Naive thymus-derived CD8-positive, alpha-beta T cell (primary cell): Measurements from ENCODE around the gene LCK. TPM values are rescaled to one million over a fixed set of nuclear protein-coding genes. Genes with fewer than 3 reads are reported as not detected.

Experiments
- ATAC-seq, 2 donors: fragments of 150-1000 bp; cut with Tn5 transposase in 1 of 2; sonication (Bioruptor Pico), chemical (Tn5 transposase) in 1 of 2; 1 replicate in 1 of 2; 2 replicates in 1 of 2; pipeline ENCODE4 v1.10.0; 2021; ENCODE audit warnings: mild to moderate bottlenecking in 2 of 2, moderate library complexity in 2 of 2
- POLR2A ChIA-PET: fragments of 350-600 bp; sonication (Branson Sonifier 250); formaldehyde crosslinking; loops from one replicate; lab custom pipeline; 2021; ENCODE audit warnings: antibody characterized with exemption; lab: Charles Lee
- DNase-seq, 10 donors: peaks; one replicate each; pipeline versions ENCODE4 v3.0.0 to v3.0.0-alpha.2; 2020 to 2022
- H3K27ac Mint-ChIP-seq, 10 donors: one replicate each; pipeline ENCODE4 v1.8.0; 2020 to 2022; ENCODE audit warnings: mild to moderate bottlenecking in 10 of 10, mixed read lengths in 10 of 10, moderate library complexity in 4 of 10, inconsistent platforms in 1 of 10
- H3K27me3 Mint-ChIP-seq, 5 donors: one replicate each; pipeline ENCODE4 v1.8.0; 2021 to 2022; ENCODE audit warnings: mixed read lengths in 5 of 5
- H3K36me3 Mint-ChIP-seq, 3 donors: one replicate each; pipeline ENCODE4 v1.8.0; 2020 to 2022; ENCODE audit warnings: mixed read lengths in 3 of 3, mild to moderate bottlenecking in 2 of 3, inconsistent platforms in 1 of 3
- H3K4me1 Mint-ChIP-seq, 4 donors: one replicate each; pipeline ENCODE4 v1.8.0; 2021 to 2022; ENCODE audit warnings: mixed read lengths in 4 of 4
- H3K4me3 Mint-ChIP-seq, 10 donors: one replicate each; pipeline ENCODE4 v1.8.0; 2020 to 2022; ENCODE audit warnings: mild to moderate bottlenecking in 10 of 10, mixed read lengths in 10 of 10, moderate library complexity in 6 of 10, inconsistent platforms in 1 of 10
- H3K9me3 Mint-ChIP-seq, 9 donors: one replicate each; pipeline ENCODE4 v1.8.0; 2020 to 2022; ENCODE audit warnings: mixed read lengths in 9 of 9, mild to moderate bottlenecking in 3 of 9, inconsistent platforms in 1 of 9, moderate library complexity in 1 of 9
- polyA plus RNA-seq, 3 donors: library from polyadenylated mRNA; unstranded; fragments of 300-500 nt; fragmentation: Illumina TruSeq; gene quantifications; one replicate each; pipeline ENCODE4 v1.2.3, GENCODE V29; 2021
- total RNA-seq, 8 experiments: library from RNA in 2 of 8; stranded (reverse) in 2 of 8; gene quantifications; one replicate each; pipeline ENCODE4 v1.2.3 and lab custom pipeline; 2021 to 2026

The LCK gene
- total and polyA plus RNA-seq, 5 experiments from 2014 or later: 509 to 1,069 (median 876) TPM

DNA sequence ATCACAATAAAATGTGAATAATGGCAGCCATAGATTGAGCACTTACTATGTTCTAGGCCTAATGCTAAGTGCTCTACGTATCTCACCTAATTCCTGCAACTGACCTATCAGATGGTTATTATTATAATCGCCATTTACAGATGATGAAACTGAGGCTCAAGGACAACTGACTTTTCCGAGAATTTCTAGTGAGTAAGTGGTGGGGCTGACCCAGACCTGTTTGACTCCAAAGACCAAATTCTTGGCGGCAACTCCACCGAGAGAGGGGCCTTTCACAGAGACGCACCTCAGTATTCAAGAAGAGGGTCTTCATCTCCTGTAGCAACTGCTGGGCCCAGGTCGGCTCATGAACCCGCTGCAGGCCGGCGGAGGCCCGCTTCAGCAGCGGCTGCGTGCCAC is 29.5 kb upstream of the LCK start:
- Mint-ChIP-seq H3K4me3 (peak overlapping the region; percentile 90 to 99 (median 96)), H3K27me3 (no peaks in the 10 kb centered on the region), H3K4me1 (peaks cover 14 to 53% (median 41%) of the 10 kb centered on the region in 4 donors), H3K36me3 (peaks cover 0 to 44% (median 0%) of the 10 kb centered on the region in 3 donors), H3K9me3 (no peaks in the 10 kb centered on the region), H3K27ac (peak overlapping the region; percentile 95 to 100 (median 99))
- ATAC-seq (no peak), DNase-seq (no peak)
- POLR2A ChIA-PET: interaction anchor here (0.9 to 50.5 kb wide), 6 partner anchors 16 to 115 kb away, joined by 3 to 2080 read pairs (median 6); partner anchors contain the start of genes FAM167B, HDAC1, IQCC and LCK

DNA sequence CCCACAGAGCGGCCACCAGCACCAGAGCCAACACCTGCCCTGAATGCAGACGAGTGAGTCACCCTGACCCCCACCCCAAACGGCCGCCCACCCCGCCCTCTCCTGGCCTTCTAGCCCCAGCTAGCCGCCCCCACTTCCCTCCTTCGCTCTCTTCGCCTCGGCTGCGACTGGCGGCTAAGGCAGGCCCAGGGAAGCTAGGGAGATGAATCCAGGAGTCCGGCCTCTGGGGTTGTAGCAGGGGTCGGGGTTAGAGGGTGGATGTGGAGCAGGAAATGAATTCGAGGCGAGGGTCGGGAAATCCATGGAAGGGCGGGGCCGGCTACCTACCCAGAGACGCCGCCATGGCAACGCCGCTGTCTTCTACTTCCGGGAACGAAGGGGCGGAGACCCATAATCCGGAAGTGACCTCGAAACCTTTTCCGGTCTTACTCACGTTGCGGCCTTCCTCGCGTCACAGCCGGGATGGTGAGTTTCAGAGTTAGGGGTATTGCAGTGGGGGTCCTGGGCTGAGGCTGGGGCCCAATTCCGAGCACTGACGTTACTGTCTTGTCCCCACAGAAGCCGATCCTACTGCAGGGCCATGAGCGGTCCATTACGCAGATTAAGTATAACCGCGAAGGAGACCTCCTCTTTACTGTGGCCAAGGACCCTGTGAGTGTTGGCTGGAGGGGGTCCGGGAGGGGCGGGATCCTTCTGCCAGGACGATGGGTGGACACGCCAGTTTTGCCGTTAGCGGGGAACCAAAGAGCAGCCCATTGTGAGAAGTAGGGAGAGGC is 28.9 kb upstream of the LCK start, which contains the start of the genes EIF3I and TMEM234:
TSS of gene EIF3I (plus strand) at position 428 of the 776 bp plus-strand sequence. CDS start at position 463, 35 bp downstream.
TSS of gene TMEM234 (minus strand) at position 374 of the 776 bp plus-strand sequence. CDS start at position 343, 31 bp downstream.
- POLR2A ChIA-PET: interaction anchor here (0.5 to 50.5 kb wide), 7 partner anchors 16 to 564 kb away, joined by 3 to 2080 read pairs (median 7); partner anchors contain the start of genes FAM167B, HDAC1, IQCC and LCK
- peaks cover 0 to 44% (median 0%) of the 10 kb centered on the region in 3 donors for H3K36me3 Mint-ChIP-seq
- peak within 1 kb of the TSS; percentile 95 to 100 (median 99) for H3K27ac Mint-ChIP-seq
- H3K9me3 Mint-ChIP-seq: no peaks in the 10 kb centered on the region
- H3K4me1 Mint-ChIP-seq: peaks cover 14 to 53% (median 41%) of the 10 kb centered on the region in 4 donors
- DNase-seq: peak; percentile 75 to 95 (median 90)
- no peaks in the 10 kb centered on the region for H3K27me3 Mint-ChIP-seq
- ATAC-seq: peak; percentile 89 to 95
- H3K4me3 Mint-ChIP-seq: peak within 1 kb of the TSS; percentile 90 to 99 (median 96)

DNA sequence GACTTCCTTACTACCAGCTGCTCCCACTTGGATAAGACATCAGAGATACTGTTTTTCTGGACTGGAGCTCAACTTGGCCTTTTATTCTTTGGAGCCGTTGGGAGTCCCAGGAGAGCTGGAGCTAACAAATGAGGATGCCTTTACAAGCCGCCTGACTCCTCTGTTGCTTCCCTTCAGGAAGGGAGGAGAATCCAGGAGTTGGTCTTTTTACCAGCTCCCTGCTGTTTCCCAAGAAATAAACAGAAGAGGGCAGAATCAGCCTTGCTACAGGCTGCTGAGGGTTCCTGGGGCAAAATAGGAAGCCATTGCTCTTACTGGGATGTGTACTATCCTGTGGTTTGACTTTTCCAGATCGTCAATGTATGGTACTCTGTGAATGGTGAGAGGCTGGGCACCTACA is 27.4 kb upstream of the LCK start:
- ATAC-seq (no peak), DNase-seq (no peak)
- H3K4me1 Mint-ChIP-seq: peaks cover 17 to 58% (median 46%) of the 10 kb centered on the region in 4 donors
- H3K27ac Mint-ChIP-seq: peak overlapping the region; percentile 58 to 100 (median 98)
- H3K9me3 Mint-ChIP-seq: no peaks in the 10 kb centered on the region
- no peaks in the 10 kb centered on the region for H3K27me3 Mint-ChIP-seq
- peak overlapping the region; percentile 90 to 99 (median 96) for H3K4me3 Mint-ChIP-seq
- POLR2A ChIA-PET: interaction anchor here (0.5 to 50.5 kb wide), 6 partner anchors 16 to 151 kb away, joined by 3 to 2080 read pairs (median 6); partner anchors contain the start of genes FAM167B, HDAC1, LCK and MARCKSL1
- peaks cover 0 to 46% (median 4%) of the 10 kb centered on the region in 3 donors for H3K36me3 Mint-ChIP-seq

DNA sequence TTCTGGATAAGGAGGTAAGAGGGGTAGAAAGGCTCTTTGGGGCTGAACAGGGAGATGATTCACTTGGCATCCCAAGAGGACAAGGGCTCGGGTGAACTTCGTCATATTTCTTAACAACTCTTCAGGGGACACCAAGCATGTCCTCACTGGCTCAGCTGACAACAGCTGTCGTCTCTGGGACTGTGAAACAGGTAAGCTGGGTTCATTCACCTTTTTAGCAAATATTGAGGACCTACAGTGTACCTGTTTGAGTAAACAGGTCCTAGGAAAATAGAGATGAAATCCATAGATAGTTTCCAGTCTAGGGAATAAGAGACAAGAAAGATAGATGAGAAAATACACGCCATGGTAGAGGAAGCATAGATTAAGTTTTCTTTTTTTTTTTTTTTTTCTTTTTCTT is 26.8 kb upstream of the LCK start:
- Mint-ChIP-seq H3K4me3 (peak overlapping the region; percentile 50 to 99 (median 94)), H3K27ac (peak overlapping the region in 9 of 10 donors; percentile 58 to 100 (median 97)), H3K27me3 (no peaks in the 10 kb centered on the region), H3K4me1 (peaks cover 17 to 58% (median 45%) of the 10 kb centered on the region in 4 donors), H3K9me3 (no peaks in the 10 kb centered on the region), H3K36me3 (peaks cover 0 to 52% (median 8%) of the 10 kb centered on the region in 3 donors)
- no peak for ATAC-seq
- POLR2A ChIA-PET: interaction anchor here (0.6 to 50.5 kb wide), 3 partner anchors 46 to 146 kb away, joined by 3 to 2080 read pairs (median 3); partner anchors contain the start of genes FAM167B, HDAC1, LCK and MARCKSL1
- DNase-seq: no peak

DNA sequence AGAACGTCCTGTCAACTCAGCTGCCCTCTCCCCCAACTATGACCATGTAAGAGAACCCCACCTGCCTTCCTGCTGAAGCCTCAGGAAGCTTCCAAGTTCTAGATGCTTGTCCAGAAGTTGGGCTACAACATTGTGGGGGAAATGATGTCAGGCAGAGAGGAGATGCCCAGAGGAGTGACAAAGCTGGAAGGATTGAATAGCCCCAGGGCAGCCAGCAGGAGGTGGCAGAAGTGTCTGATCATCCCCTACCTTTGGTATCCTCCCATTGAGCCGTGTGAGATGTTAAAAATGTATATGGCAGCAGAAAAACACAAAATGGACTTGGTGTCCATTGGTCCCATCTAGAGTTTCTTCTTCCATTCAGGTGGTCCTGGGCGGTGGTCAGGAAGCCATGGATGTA is 22.3 kb upstream of the LCK start:
- no peak for DNase-seq
- Mint-ChIP-seq H3K4me3 (no peak overlapping the region), H3K27ac (peak overlapping the region in 5 of 10 donors; percentile 28 to 60 (median 41)), H3K9me3 (no peaks in the 10 kb centered on the region), H3K4me1 (peaks cover 10 to 22% (median 17%) of the 10 kb centered on the region in 4 donors), H3K36me3 (peaks cover 0 to 80% (median 8%) of the 10 kb centered on the region in 3 donors), H3K27me3 (no peaks in the 10 kb centered on the region)
- no peak for ATAC-seq
- POLR2A ChIA-PET: interaction anchor here (0.7 to 50.5 kb wide), 3 partner anchors 12 to 110 kb away, joined by 4 to 2080 read pairs (median 12); partner anchors contain the start of genes FAM167B, HDAC1 and LCK

DNA sequence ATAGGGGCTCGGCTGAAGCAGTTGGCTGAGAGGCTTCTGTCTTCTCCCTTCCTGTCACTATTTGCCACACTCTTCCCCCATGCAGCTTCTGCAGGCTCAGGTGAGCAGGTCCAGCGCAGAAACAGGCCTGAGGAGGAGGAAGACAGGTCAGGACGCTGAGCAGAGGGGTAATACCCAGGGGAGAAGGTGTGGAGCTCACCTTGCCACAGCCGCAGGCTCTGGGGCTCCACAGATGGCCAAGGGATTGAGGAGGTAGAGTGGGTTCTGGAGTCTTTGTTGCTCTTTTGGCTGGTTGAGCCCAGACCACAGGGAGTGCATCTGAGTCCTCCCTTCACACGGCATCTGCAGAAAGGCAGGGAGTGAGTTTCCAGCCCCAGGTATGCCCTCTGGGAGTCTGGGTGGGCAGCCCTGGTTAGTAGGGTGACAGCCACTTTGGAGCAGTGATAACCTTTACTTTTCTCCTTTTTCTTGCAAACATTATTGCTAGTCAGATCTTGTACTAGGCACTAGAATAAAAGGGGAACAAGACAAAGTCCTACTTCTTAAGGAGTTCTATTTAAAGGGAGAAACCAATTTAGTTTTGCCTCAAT is 19.1 kb upstream of the LCK start:
- no peaks in the 10 kb centered on the region for H3K9me3 Mint-ChIP-seq
- peaks cover 0 to 54% (median 8%) of the 10 kb centered on the region in 3 donors for H3K36me3 Mint-ChIP-seq
- no peak overlapping the region for H3K4me3 Mint-ChIP-seq
- POLR2A ChIA-PET: interaction anchor here (50.5 kb wide), 1 partner anchor 39 kb away, joined by 2080 read pairs; the partner anchor contains the start of genes FAM167B, HDAC1 and LCK
- H3K27ac Mint-ChIP-seq: peak overlapping the region in 6 of 10 donors; percentile 21 to 77 (median 58)
- no peaks in the 10 kb centered on the region for H3K27me3 Mint-ChIP-seq
- H3K4me1 Mint-ChIP-seq: peaks cover 0 to 9% (median 7%) of the 10 kb centered on the region in 4 donors
- ATAC-seq (no peak), DNase-seq (no peak)

DNA sequence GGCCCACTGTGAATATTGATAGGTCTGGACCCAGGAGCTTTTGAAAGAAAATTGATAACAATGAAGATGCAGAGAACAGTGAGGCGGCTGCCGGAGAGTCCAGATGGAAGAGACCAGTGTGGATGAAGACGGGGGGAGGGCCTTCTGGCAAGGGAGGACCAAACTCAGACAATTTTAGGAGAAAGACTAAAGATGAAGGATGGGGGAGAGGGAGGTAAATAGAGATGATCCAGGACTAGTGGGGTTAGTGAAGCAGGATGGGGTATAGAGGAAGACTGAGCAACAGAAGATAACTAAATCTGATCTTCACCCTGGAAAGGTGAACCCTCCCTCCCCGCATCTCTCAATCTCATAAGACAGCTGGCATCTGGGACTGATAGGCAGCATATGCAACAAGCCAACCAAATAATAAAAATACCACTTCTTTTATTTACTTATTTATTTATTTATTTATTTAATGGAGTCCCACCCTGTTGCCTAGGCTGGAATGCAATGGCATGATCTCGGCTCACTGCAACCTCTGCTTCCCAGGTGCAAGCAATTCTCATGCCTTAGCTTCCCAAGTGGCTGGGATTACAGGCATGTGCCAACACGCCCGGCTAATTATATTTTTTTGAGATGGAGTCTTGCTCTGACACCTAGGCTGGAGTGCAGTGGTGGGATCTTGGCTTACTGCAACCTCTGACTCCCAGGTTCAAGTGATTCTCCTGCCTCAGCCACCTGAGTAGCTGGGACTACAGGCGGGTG is 18.3 kb upstream of the LCK start:
- no peaks in the 10 kb centered on the region for H3K27me3 Mint-ChIP-seq
- peak in 1 of 2 donors; percentile 14 for ATAC-seq
- POLR2A ChIA-PET: interaction anchor here (0.6 to 50.5 kb wide), 2 partner anchors 38 to 110 kb away, joined by 3 to 2080 read pairs; partner anchors contain the start of genes FAM167B, HDAC1 and LCK

DNA sequence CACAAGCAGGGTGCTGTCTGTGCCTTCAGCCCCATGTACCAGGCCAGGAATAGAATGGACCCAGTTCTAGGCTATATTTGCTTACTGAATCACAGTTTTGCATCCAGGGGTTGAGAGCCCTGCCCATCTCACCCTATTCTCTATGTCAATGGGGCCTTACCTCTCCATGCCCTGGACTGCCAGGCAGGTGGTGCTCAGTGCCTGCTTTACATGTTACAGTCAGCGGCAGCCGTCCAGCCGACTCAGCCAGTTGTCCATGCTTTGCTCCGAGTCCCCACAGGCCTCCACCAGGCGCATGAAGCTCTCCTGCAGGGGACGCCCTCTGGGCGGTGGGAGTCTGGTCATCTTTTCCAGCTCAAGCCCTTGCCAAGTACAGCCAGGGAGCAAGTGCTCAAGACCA is 16.3 kb upstream of the LCK start:
- Mint-ChIP-seq H3K4me3 (no peak overlapping the region), H3K4me1 (peaks cover 0 to 4% (median 1%) of the 10 kb centered on the region in 4 donors), H3K9me3 (no peaks in the 10 kb centered on the region), H3K27me3 (no peaks in the 10 kb centered on the region), H3K27ac (no peak overlapping the region), H3K36me3 (peaks cover 0 to 27% (median 0%) of the 10 kb centered on the region in 3 donors)
- no peak for DNase-seq
- POLR2A ChIA-PET: interaction anchor here (0.6 to 50.5 kb wide), 2 partner anchors 36 to 112 kb away, joined by 3 to 2080 read pairs; partner anchors contain the start of genes FAM167B, HDAC1 and LCK
- peak in 1 of 2 donors; percentile 17 for ATAC-seq

More for the DNA sequence above, 18.3 kb upstream of the LCK start:
- peaks cover 0 to 48% (median 8%) of the 10 kb centered on the region in 3 donors for H3K36me3 Mint-ChIP-seq
- peak overlapping the region in 3 of 10 donors; percentile 73 to 77 (median 76) for H3K27ac Mint-ChIP-seq
- no peak overlapping the region for H3K4me3 Mint-ChIP-seq
- H3K9me3 Mint-ChIP-seq: no peaks in the 10 kb centered on the region
- peaks cover 0 to 5% (median 3%) of the 10 kb centered on the region in 4 donors for H3K4me1 Mint-ChIP-seq
- no peak for DNase-seq

DNA sequence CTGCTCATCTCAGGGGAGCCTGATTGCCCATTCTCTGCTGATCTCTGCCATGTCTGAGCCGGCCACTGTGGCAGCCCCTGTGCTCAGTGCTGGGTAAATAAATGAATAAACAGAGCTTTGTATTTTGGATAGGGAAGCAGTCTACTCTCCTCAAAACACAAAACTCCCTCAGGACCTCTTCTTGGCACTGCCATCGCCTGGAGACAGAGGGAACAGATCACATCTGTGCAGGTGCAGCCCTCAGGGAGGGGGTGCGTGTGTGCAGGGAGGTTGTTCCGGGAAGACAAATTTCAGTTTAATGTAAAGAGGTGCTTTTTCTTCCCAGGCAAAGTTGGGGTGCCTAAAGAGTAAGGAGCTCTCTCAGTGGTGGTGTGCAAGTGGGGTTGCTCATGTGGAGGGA is 11.7 kb upstream of the LCK start:
- Mint-ChIP-seq H3K36me3 (no peaks in the 10 kb centered on the region), H3K9me3 (no peaks in the 10 kb centered on the region), H3K27me3 (no peaks in the 10 kb centered on the region), H3K4me1 (peaks cover 7 to 21% (median 20%) of the 10 kb centered on the region in 4 donors), H3K4me3 (peak overlapping the region; percentile 72 to 93 (median 90)), H3K27ac (peak overlapping the region in 5 of 10 donors; percentile 12 to 71 (median 48))
- POLR2A ChIA-PET: interaction anchor here (2.6 to 50.5 kb wide), 5 partner anchors 12 to 96 kb away, joined by 8 to 2080 read pairs (median 16); partner anchors contain the start of genes FAM167B, HDAC1, LCK and MARCKSL1
- no peak for DNase-seq
- no peak for ATAC-seq

DNA sequence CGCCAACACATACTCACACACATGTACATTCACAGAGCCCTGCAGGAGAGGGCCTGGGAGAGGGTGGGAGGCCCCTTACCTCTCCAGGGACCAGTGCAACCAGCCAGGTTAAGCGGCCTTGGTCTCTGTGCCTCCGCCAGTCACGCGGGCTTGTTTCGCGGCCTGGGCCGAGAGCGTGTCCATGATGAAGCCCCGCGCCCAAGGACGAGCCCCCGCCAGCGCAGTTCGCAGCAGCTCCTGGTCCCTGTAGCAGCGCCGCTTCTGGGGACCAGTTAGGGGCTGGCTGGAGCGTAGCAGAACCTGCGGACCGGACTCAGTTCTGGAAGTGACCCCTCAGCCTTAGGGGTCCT is 11.3 kb upstream of the LCK start:
- no peak for ATAC-seq
- Mint-ChIP-seq H3K27me3 (no peaks in the 10 kb centered on the region), H3K4me1 (peaks cover 7 to 21% (median 20%) of the 10 kb centered on the region in 4 donors), H3K4me3 (peak overlapping the region; percentile 88 to 93 (median 90)), H3K9me3 (no peaks in the 10 kb centered on the region), H3K36me3 (no peaks in the 10 kb centered on the region), H3K27ac (peak overlapping the region in 4 of 10 donors; percentile 57 to 89 (median 84))
- POLR2A ChIA-PET: interaction anchor here (1.2 to 50.5 kb wide), 12 partner anchors 12 to 155 kb away, joined by 4 to 2080 read pairs (median 8); partner anchors contain the start of genes BSDC1, FAM167B, HDAC1 and IQCC
- no peak for DNase-seq
